CD14-positive monocyte (primary cell): ENCODE data around the gene RP9. TPM values are rescaled to one million over a fixed set of nuclear protein-coding genes. Genes with fewer than 3 reads are reported as not detected.

Source experiments
- DNase-seq, 3 donors: peaks; one replicate each; pipeline ENCODE4 v3.0.0-alpha.2; 2011 to 2022
- H2AFZ ChIP-seq: 2 replicates; pipeline ENCODE4 v1.6.0; 2012; ENCODE audit warnings: mild to moderate bottlenecking, low read depth, low read length, inconsistent platforms; ENCODE audit not compliant: insufficient read depth, poor library complexity, severe bottlenecking
- H3K27ac ChIP-seq, 2 donors: 1 replicate in 1 of 2; 2 replicates in 1 of 2; pipeline ENCODE4 v1.5.1; 2012 to 2013; ENCODE audit warnings: low read length in 2 of 2, control low read depth in 1 of 2, inconsistent platforms in 1 of 2, low read depth in 1 of 2, mild to moderate bottlenecking in 1 of 2
- H3K27me3 ChIP-seq, 2 donors: one replicate each; pipeline versions ENCODE4 v1.6.0 to v1.6.1; 2011 to 2013; ENCODE audit warnings: low read length in 2 of 2; ENCODE audit not compliant: control insufficient read depth in 2 of 2, insufficient read depth in 2 of 2
- H3K36me3 ChIP-seq, 2 donors: replicated peaks in 1 of 2; 1 replicate in 1 of 2; 2 replicates in 1 of 2; pipeline versions ENCODE4 v1.5.1 to v1.6.1; 2012 to 2013; ENCODE audit warnings: low read length in 2 of 2, control low read depth in 1 of 2, inconsistent platforms in 1 of 2, mild to moderate bottlenecking in 1 of 2; ENCODE audit not compliant: insufficient read depth in 2 of 2, control insufficient read depth in 1 of 2
- H3K4me1 ChIP-seq, 2 donors: 1 replicate in 1 of 2; 2 replicates in 1 of 2; pipeline versions ENCODE4 v1.5.1 to v1.6.1; 2012 to 2013; ENCODE audit warnings: low read length in 2 of 2, control low read depth in 1 of 2, inconsistent platforms in 1 of 2, mild to moderate bottlenecking in 1 of 2, moderate library complexity in 1 of 2; ENCODE audit not compliant: insufficient read depth in 2 of 2, control insufficient read depth in 1 of 2
- H3K4me2 ChIP-seq: replicated peaks from 2 replicates; pipeline ENCODE3; 2012; ENCODE audit warnings: low read length, moderate library complexity, mild to moderate bottlenecking; ENCODE audit not compliant: poor library complexity, severe bottlenecking; ENCODE audit errors: extremely low read depth
- H3K4me3 ChIP-seq, 3 experiments: fragments of 200-600 bp in 1 of 3; sonication (generic) in 1 of 3; replicated peaks in 1 of 3; 1 replicate in 2 of 3; 2 replicates in 1 of 3; pipeline ENCODE4 v1.5.1; 2011 to 2013; ENCODE audit warnings: low read length in 3 of 3, mild to moderate bottlenecking in 3 of 3, control low read depth in 2 of 3, low read depth in 2 of 3, inconsistent platforms in 1 of 3, moderate library complexity in 1 of 3
- H3K79me2 ChIP-seq: 2 replicates; pipeline ENCODE4 v1.6.0; 2012; ENCODE audit warnings: mild to moderate bottlenecking, control low read depth, inconsistent platforms, low read length, moderate library complexity; ENCODE audit not compliant: insufficient read depth
- H3K9ac ChIP-seq: 2 replicates; pipeline ENCODE4 v1.6.0; 2017; ENCODE audit warnings: low read length, mild to moderate bottlenecking; ENCODE audit not compliant: insufficient read depth, poor library complexity, severe bottlenecking
- H3K9me3 ChIP-seq, 2 donors: replicated peaks in 1 of 2; 1 replicate in 1 of 2; 2 replicates in 1 of 2; pipeline versions ENCODE4 v1.5.1 to v1.6.1; 2012 to 2013; ENCODE audit warnings: low read length in 2 of 2, control low read depth in 1 of 2; ENCODE audit not compliant: control insufficient read depth in 1 of 2, insufficient read depth in 1 of 2
- H4K20me1 ChIP-seq: 2 replicates; pipeline ENCODE4 v1.6.0; 2012; ENCODE audit warnings: mild to moderate bottlenecking, low read length, control low read depth, moderate library complexity; ENCODE audit not compliant: insufficient read depth
- H3K27ac Mint-ChIP-seq, 7 donors: one replicate each; pipeline ENCODE4 v1.8.0; 2020; ENCODE audit warnings: mild to moderate bottlenecking in 7 of 7, mixed read lengths in 7 of 7, moderate library complexity in 6 of 7, inconsistent platforms in 2 of 7
- H3K27me3 Mint-ChIP-seq, 3 donors: one replicate each; pipeline ENCODE4 v1.8.0; 2021 to 2022; ENCODE audit warnings: low read depth in 3 of 3, mild to moderate bottlenecking in 3 of 3, mixed read lengths in 3 of 3, moderate library complexity in 3 of 3, inconsistent platforms in 1 of 3
- H3K36me3 Mint-ChIP-seq, 2 donors: one replicate each; pipeline ENCODE4 v1.8.0; 2020; ENCODE audit warnings: mixed read lengths in 2 of 2, inconsistent platforms in 1 of 2, mild to moderate bottlenecking in 1 of 2
- H3K4me1 Mint-ChIP-seq: one replicate; pipeline ENCODE4 v1.8.0; 2020; ENCODE audit warnings: mild to moderate bottlenecking, mixed read lengths
- H3K4me3 Mint-ChIP-seq, 2 donors: one replicate each; pipeline ENCODE4 v1.8.0; 2020; ENCODE audit warnings: mild to moderate bottlenecking in 2 of 2, mixed read lengths in 2 of 2, moderate library complexity in 1 of 2
- H3K9me3 Mint-ChIP-seq, 7 donors: one replicate each; pipeline ENCODE4 v1.8.0; 2020 to 2022; ENCODE audit warnings: mixed read lengths in 7 of 7, mild to moderate bottlenecking in 6 of 7, moderate library complexity in 6 of 7, inconsistent platforms in 2 of 7
- WGBS: methylation state at CpG from one replicate; pipeline ENCODE4 v1.1.5; 2013; ENCODE audit warnings: missing lambda C conversion rate; ENCODE audit not compliant: insufficient coverage; 5-methylcytosine and 5-hydroxymethylcytosine counted together
- intact Hi-C, 2 donors: fragments of 100-400 bp; cut with micrococcal nuclease; formaldehyde crosslinking; loops; one replicate each; pipeline versions ENCODE4 v1.15.0 to v1.15.1; 2023
- polyA plus RNA-seq, 3 donors: library from polyadenylated mRNA; depleted of rRNA in 1 of 3; unstranded in 2 of 3; stranded (reverse) in 1 of 3; fragments of 300-500 nt in 2 of 3; fragments of >200 nt in 1 of 3; fragmentation: Illumina TruSeq in 2 of 3; gene quantifications; 1 replicate in 2 of 3; 2 replicates in 1 of 3; pipeline ENCODE4 v1.2.3, GENCODE V29; 2012 to 2021
- TF ChIP-seq, protein P1 (sequence below): fragments of 200-600 bp; IDR thresholded peaks from one replicate; pipeline ENCODE4 v1.8.0; 2022; ENCODE audit warnings: antibody characterized with exemption, mild to moderate bottlenecking

RP9 gene
- polyA plus RNA-seq, 3 donors, result 6.5 to 12.7 (median 8.7) TPM

DNA sequence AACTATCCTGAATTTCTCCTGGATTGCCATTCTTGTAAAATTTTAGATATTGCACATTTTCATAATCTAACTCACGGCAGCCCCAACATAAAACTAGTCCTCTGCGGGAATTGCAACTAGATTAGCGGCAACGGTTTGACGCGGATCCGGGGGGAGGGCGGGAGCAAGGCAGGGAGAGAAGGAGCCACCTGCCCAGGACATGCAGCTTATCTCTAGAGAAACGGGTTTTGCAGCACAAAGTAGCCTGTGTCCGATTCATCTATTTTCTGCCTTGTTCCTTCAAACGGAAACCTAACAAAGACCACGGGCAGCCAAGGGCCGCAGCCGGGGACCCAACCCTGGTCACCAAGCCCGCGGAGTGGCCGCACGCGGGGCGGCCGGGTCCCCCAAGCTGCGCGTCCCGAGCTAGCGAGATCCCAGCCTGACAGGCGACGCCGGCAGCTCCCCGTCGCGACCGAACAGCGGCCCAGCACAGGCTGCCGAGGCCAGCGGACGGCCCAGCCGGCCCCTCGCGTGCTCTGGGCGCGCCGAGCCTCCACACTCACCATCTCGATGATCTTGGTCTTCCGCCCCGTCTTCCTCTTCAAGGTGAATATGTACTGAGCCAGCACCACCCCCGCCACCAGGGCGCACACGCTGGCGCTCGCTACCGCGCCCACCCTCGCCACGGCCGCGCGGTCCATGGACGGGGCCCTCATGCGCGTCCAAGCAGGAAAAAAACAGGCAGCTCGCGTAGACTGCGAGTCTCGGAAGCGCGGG, 47.0 kb downstream of the RP9 start, which contains the start of gene NT5C3A:
TSS of gene NT5C3A (minus strand) at position 754 of the 759 bp plus-strand sequence. CDS start at position 683, 71 bp downstream.
- Histone ChIP-seq H3K79me2 (peaks cover 53% of the 10 kb centered on the region), H2AFZ (peak within 1 kb of the TSS; percentile 97), H3K9ac (peak within 1 kb of the TSS; percentile 88), H4K20me1 (peaks cover 44% of the 10 kb centered on the region), H3K4me1 (peaks cover 25 to 37% of the 10 kb centered on the region in 2 donors), H3K36me3 (no peaks in the 10 kb centered on the region), H3K27me3 (no peaks in the 10 kb centered on the region), H3K4me2 (peak within 1 kb of the TSS; percentile 96), H3K4me3 (peak within 1 kb of the TSS; percentile 63 to 89 (median 80)), H3K9me3 (peaks cover 0 to 4% of the 10 kb centered on the region in 2 donors), H3K27ac (peak within 1 kb of the TSS; percentile 81 to 90)
- Mint-ChIP-seq H3K27me3 (peaks cover 0 to 1% (median 1%) of the 10 kb centered on the region in 3 donors), H3K27ac (peak within 1 kb of the TSS; percentile 84 to 94 (median 93)), H3K4me3 (peak within 1 kb of the TSS; percentile 88 to 92), H3K36me3 (peaks cover 6% of the 10 kb centered on the region in 2 donors), H3K9me3 (peaks cover 4 to 14% (median 9%) of the 10 kb centered on the region in 7 donors), H3K4me1 (peaks cover 34% of the 10 kb centered on the region)
- WGBS, result under 1% methylated on average over 49 of the region's 66 CpGs
- TF ChIP-seq, protein P1, sequence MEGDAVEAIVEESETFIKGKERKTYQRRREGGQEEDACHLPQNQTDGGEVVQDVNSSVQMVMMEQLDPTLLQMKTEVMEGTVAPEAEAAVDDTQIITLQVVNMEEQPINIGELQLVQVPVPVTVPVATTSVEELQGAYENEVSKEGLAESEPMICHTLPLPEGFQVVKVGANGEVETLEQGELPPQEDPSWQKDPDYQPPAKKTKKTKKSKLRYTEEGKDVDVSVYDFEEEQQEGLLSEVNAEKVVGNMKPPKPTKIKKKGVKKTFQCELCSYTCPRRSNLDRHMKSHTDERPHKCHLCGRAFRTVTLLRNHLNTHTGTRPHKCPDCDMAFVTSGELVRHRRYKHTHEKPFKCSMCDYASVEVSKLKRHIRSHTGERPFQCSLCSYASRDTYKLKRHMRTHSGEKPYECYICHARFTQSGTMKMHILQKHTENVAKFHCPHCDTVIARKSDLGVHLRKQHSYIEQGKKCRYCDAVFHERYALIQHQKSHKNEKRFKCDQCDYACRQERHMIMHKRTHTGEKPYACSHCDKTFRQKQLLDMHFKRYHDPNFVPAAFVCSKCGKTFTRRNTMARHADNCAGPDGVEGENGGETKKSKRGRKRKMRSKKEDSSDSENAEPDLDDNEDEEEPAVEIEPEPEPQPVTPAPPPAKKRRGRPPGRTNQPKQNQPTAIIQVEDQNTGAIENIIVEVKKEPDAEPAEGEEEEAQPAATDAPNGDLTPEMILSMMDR, result no peak
- DNase-seq, result no peak
- intact Hi-C loops, result loop anchor here (2.0 to 10.0 kb wide), 5 partner anchors 45 to 567 kb away; partner anchors contain the start of genes BBS9 (in 2 of the 2), KBTBD2 (in 2 of the 2), AVL9 (in 1 of the 2) and LSM5 (in 1 of the 2)

DNA sequence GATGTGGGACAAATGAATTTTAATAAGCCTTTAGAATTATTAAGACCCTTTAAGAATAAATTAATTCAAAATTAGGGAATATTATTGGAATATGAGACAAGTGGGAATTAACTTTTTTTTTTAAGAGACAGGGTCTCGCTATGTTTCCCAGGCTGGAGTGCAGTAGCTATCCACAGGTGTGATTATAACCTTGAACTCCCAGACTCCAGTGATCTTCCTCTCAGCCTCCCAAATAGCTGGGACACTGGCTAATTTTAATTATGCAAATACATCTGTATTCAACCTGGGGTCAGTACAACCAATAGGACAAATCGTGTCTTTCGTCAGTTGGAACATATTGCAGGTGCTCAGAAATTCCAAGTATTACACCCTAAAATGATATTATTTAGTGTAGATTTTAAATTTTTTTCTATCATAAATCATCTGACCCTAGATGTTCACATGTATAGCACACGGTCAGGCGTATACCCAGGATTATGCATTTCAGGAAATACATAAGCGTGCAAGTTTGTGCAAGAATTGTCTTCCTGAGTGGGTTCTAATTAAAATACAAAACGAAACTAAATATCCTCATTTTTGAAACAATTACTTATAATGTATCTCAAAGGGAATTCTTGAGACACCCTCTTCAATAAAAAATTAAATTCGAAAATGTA, 47.8 kb downstream of the RP9 start:
- H3K4me1 ChIP-seq, result peaks cover 25 to 37% of the 10 kb centered on the region in 2 donors
- peaks cover 52% of the 10 kb centered on the region for H4K20me1 ChIP-seq
- Mint-ChIP-seq H3K4me3 (peak overlapping the region; percentile 88 to 92), H3K36me3 (peaks cover 10 to 12% of the 10 kb centered on the region in 2 donors), H3K9me3 (peaks cover 4 to 14% (median 9%) of the 10 kb centered on the region in 7 donors), H3K27me3 (peaks cover 0 to 1% (median 1%) of the 10 kb centered on the region in 3 donors), H3K4me1 (peaks cover 34% of the 10 kb centered on the region), H3K27ac (peak overlapping the region; percentile 83 to 93 (median 89))
- TF ChIP-seq, protein P1, result no peak
- no peaks in the 10 kb centered on the region for H3K36me3 ChIP-seq
- intact Hi-C loops, result loop anchor here (5.0 to 10.0 kb wide), 4 partner anchors 46 to 567 kb away; partner anchors contain the start of genes KBTBD2 (in 2 of the 2), AVL9 (in 1 of the 2), BBS9 (in 1 of the 2) and LSM5 (in 1 of the 2)
- WGBS, result no CpG with 5 or more reads among the region's 8 CpGs
- H2AFZ ChIP-seq, result peak overlapping the region; percentile 97
- peak overlapping the region; percentile 96 for H3K4me2 ChIP-seq
- peaks cover 61% of the 10 kb centered on the region for H3K79me2 ChIP-seq
- no peaks in the 10 kb centered on the region for H3K27me3 ChIP-seq
- H3K27ac ChIP-seq, result peak overlapping the region in 1 of 2 donors; percentile 90
- H3K9ac ChIP-seq, result peak overlapping the region; percentile 88
- peak; percentile 3 to 30 (median 9) for DNase-seq
- H3K9me3 ChIP-seq, result peaks cover 0 to 4% of the 10 kb centered on the region in 2 donors
- H3K4me3 ChIP-seq, result peak overlapping the region; percentile 63 to 89 (median 80)
